Testis (tissue), 2 donors: Measurements from ENCODE around the gene GET4.

Experiments used
- CTCF ChIP-seq, 3 experiments: fragments of 450-650 bp in 2 of 3; fragments of 200-600 bp in 1 of 3; sonication (generic) in 1 of 3; IDR thresholded peaks; one replicate each; pipeline ENCODE4 v1.5.1; 2016 to 2019; ENCODE audit warnings: antibody characterized with exemption in 3 of 3, mild to moderate bottlenecking in 2 of 3, moderate library complexity in 1 of 3
- POLR2A ChIP-seq: fragments of 450-650 bp; IDR thresholded peaks from one replicate; pipeline ENCODE4 v1.6.1; 2017; ENCODE audit warnings: antibody characterized with exemption, mild to moderate bottlenecking, moderate library complexity

GRCh38 chr7:835485-836401 is 40.6 kb upstream of the GET4 start:
- TF ChIP-seq CTCF (IDR thresholded peaks at IDR 0.05) (no peak), POLR2A (no peak)
